HG02973 (cell line): ENCODE results near the gene GLO1.
"Not testable (repeated sequence)": the region's sequence is repeated elsewhere in the genome, so short reads cannot be mapped to it uniquely, and the experiment has no call there.

Experiments used
- ATAC-seq: cut with Tn5 transposase; IDR thresholded peaks from one replicate; pipeline ENCODE4 v1.9.1; 2021; ENCODE audit warnings: moderate library complexity; ENCODE audit not compliant: unreplicated experiment

The GLO1 gene

GRCh38 chr6:38708496-38708895 is 5.6 kb upstream of the GLO1 start:
- ATAC-seq: no peak

- no peak for ATAC-seq
Measured at GRCh38 chr6:38705924-38706323, 3.0 kb upstream of the GLO1 start.

GRCh38 chr6:38703949-38704590 is 1.1 kb upstream of the GLO1 start:
- no peak for ATAC-seq

GRCh38 chr6:38701551-38701950 is 1.4 kb downstream of the GLO1 start:
- no peak for ATAC-seq

- not testable (repeated sequence) for ATAC-seq
Measured at GRCh38 chr6:38699702-38700101, 3.2 kb downstream of the GLO1 start.

GRCh38 chr6:38697846-38698245 is 5.1 kb downstream of the GLO1 start:
- ATAC-seq: no peak

GRCh38 chr6:38696345-38696744 is 6.6 kb downstream of the GLO1 start:
- no peak for ATAC-seq

GRCh38 chr6:38695933-38696332 is 7.0 kb downstream of the GLO1 start:
- no peak for ATAC-seq

- ATAC-seq: no peak
Measured at GRCh38 chr6:38695227-38695900, 7.6 kb downstream of the GLO1 start.

- no peak for ATAC-seq
Measured at GRCh38 chr6:38688579-38689087, 14.3 kb downstream of the GLO1 start.

GRCh38 chr6:38687549-38687948 is 15.4 kb downstream of the GLO1 start:
- no peak for ATAC-seq

- no peak for ATAC-seq
Measured at GRCh38 chr6:38687043-38687353, 15.9 kb downstream of the GLO1 start.

- no peak for ATAC-seq
Measured at GRCh38 chr6:38686270-38687042, 16.5 kb downstream of the GLO1 start.

GRCh38 chr6:38684904-38685303 is 18.0 kb downstream of the GLO1 start:
- no peak for ATAC-seq

GRCh38 chr6:38684237-38684636 is 18.7 kb downstream of the GLO1 start:
- ATAC-seq: no peak

- no peak for ATAC-seq
Measured at GRCh38 chr6:38681850-38682249, 21.1 kb downstream of the GLO1 start.

GRCh38 chr6:38679668-38680067 is 23.3 kb downstream of the GLO1 start:
- ATAC-seq: no peak

GRCh38 chr6:38678178-38678760 is 24.7 kb downstream of the GLO1 start:
- no peak for ATAC-seq

- no peak for ATAC-seq
Measured at GRCh38 chr6:38676974-38677544, 25.9 kb downstream of the GLO1 start.

- no peak for ATAC-seq
Measured at GRCh38 chr6:38676236-38676973, 26.5 kb downstream of the GLO1 start.
